HG02759 (cell line): ENCODE measurements around the gene WIPF3.
"Not testable (repeated sequence)": the region's sequence is repeated elsewhere in the genome, so short reads cannot be mapped to it uniquely, and the experiment has no call there.

Experiments
- ATAC-seq: cut with Tn5 transposase; IDR thresholded peaks from one replicate; pipeline ENCODE4 v1.9.1; 2021; ENCODE audit warnings: mild to moderate bottlenecking, moderate library complexity; ENCODE audit not compliant: unreplicated experiment

The WIPF3 gene

DNA sequence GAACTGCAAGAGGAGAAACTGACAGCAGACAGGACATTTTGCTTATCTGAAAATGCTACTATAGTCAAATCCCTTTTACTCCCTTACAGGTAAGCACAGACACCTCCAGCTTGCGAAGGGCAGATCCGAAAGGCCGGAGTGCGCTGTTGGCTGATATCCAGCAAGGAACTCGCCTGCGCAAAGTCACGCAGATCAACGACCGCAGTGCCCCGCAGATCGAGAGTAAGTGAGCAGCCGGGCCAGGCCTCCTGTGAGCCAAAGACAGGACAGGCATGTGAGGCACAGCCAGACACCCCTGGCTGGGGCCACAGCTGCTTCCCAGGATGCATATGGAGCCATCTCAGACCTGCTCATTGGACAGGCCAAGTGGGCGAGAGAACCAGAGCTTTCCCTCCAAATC lies 69.4 kb downstream of the WIPF3 start:
- ATAC-seq = no peak

DNA sequence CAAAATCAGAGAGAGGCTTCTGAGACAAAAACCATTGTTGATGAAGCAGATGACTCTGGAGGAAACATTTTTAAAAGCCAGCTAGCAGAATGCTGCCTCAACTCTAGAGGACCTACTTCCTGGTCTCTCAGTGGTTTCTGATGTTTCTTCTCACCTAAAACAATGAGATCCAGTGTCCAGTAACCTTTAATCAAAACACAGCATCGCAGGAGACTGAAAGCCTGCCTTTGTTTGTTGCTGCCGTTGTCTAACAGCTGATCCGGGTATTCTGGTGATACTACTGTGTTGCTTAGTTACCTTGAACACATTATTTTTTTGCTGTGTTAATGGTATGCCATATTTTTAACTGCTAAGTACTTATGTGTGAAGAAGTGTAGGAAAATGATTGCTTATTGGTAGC lies 70.9 kb downstream of the WIPF3 start:
- no peak for ATAC-seq

DNA sequence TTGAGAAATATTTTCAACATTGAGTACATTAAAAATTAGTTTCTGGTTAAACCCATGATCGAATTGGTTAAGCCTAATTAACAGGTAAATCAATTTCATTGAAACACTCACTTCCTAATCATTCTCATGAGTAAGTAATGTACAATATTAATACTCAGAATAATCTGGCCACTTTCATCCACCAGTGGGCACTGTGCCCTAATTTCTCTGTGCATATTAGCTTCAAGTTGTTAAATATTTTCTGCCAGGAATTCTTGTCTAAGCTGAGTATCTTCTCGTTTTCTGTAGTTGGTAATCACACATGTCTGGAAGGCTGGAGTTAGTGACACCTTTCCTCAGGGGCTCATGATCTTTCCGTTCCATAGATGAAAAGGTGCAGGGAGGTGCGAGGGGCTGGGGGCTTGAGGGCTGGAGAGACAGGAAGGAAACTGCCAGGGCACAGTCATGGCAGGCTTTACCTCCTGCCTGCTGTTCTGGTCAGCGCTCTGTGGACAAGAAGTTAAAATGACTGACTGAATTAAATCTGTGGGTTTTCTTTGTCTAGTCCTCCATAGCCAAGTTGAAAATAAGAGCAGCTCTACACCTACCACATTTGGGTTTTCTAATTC lies 71.9 kb downstream of the WIPF3 start:
- no peak for ATAC-seq

DNA sequence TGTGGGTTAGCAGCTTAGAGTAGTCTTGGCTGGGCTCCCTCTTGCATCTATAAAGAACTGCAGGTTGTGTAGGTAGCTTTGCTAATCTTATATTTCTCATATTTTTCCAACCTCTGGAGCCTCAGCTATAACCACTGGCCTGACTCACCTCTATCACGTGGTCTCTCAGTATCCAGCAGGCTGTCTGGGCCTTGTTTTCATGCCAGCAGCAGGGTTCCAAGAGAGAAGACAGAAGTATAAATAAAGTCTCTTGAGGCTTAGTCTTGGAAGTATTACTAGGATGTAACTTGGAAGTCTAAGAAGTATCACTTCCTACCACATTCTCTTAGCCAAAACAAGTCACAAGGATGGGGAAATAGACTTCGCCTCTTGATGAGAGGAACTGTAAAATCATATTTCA lies 73.3 kb downstream of the WIPF3 start:
- ATAC-seq = no peak

DNA sequence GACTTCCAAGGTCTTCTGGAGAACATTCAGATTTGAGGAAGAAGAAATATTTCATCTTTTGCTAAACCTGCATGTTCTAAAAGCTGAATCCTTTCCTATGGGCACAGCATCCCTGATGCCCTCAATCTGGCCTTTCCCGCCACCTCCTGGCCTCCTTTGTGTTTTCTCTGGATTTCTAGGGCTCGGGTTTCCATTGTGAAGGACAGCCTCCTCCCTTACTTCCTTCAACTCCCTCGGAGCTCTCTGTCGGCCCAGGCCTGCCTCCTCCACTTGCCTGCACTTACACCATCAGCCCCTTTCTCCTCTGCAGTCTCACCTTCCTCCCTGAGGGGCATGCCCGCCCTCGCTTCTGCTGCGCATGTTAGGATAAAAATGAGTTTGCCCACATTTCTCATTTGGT lies 75.4 kb downstream of the WIPF3 start:
- ATAC-seq = no peak

DNA sequence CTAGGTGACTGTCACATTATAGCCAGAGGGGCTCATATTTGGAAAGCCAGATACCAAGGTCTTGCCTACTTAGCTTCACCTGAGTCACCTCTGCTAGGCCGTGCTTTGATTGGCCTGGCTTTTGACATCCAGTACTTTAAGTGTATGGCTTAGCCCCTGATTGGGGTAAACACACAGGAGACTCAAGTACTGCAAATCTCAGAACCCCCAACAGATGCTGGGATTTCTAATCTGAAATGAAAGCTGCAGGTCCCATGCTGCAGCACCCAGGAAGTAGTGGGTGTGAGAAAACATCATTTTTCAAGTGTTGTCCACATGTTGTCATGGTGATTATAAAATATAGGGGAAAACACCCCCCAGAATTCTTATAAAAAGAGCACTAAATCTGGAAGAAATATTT lies 76.2 kb downstream of the WIPF3 start:
- no peak for ATAC-seq

DNA sequence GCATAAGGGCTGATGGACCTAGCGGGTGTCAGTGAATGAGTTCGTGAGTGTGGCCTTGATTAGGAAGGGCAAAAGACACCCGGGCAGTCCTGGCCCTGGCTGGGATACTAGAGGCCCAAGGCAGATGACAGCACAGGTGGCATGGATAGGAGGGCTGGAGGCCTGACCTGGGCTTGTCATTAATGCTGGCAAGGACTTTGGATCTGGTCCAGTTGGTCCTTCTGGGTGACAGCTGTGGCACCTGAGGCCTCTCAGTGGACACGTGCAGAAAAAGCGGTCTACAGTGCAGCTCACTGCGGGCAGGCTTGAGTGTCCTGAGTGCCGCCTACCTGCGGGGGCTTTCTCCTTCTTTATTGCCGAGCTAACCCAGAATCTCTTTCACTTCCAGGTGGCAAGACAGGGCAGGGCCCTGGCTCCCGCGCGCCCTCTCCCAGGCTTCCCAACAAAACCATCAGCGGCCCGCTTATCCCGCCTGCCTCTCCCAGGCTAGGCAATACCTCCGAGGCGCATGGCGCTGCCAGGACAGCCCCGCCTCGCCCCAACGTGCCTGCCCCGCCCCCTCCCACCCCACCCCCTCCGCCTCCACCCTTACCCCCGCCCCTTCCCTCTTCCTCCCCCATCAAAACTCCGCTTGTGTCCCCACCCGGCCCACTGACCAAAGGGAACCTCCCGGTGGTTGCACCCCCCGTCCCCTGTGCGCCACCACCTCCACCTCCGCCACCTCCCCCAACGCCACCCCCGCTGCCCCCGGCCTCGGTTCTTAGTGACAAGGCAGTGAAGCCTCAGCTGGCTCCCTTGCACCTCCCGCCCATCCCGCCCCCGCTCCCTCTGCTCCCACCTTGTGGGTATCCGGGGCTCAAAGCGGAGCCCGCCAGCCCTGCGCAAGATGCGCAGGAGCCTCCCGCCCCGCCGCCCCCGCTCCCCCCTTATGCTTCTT lies 77.4 kb downstream of the WIPF3 start:
- no peak for ATAC-seq

DNA sequence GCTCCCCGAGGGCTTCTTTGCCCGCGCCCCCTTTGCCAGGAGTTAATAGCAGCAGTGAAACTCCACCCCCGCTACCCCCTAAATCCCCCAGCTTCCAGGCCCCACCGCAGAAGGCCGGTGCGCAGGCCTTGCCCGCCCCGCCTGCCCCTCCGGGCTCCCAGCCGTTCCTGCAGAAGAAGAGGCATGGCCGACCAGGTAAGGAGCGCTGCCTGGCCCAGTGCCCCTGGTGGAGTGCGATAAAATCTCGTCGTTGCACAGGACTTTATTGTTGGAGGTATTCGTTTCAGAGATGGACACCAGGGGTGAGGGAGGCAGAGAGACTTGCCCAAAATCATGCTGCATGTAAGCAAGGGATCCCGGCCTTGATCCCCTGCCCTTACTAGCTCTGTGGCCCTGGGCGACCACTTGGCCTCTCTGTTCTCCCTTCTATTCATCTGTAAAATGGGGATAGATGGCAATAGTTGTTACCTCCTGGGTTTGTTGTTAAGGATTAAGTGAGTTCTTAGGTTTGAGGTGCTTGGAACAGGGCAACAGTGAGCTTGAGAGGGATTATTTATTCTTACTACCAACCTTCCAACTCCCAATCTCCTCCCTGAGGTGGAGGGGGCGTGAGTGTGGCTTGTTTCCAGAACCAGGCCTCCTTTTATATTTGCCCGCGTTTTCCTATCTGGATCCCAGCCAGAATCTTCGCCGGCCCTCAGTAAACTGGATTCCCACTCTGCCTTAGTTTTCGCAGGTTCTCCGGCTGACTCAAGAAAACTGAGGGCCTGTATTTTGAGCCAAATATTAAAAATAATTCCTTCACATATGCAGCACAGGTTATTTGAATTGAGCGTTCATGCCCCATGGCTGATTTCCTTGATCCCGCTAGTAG lies 78.3 kb downstream of the WIPF3 start:
- ATAC-seq = no peak

DNA sequence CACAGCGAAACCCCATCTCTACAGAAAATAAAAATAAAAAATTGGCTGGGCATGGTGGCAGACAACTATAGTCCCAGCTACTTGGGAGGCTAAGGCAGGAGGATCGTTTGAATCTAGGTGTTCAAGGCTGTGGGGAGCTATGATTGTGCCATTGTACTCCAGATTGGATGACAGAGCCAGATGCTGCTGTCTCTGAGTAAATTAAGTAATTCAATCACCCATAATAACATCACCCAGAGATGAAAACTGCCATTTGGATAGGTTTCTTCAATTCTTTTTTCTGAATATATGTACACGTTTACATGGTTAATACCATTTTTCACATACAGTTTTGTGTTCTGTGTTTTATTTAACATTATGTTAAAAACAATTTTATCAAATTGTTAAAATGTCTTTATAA lies 79.3 kb downstream of the WIPF3 start:
- no peak for ATAC-seq

DNA sequence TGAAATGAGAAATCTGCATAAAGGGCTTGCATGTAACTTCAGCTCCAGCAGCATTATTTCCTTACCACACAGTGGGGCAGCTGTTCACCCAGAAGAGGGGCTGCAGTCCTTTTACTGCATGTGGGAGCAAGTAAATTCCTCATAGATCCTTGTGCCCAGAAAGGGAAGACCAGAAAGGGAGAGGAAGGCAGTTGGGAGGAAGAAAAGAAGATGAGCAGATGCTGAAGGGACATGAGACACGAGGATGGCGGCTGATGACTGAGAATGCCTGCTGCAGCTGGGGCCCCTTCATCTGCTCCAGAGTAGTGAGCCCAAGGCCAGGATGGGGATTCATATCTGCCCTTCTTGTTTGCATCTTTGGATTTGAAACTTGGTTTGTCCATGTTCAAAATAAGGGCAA lies 80.5 kb downstream of the WIPF3 start:
- no peak for ATAC-seq

DNA sequence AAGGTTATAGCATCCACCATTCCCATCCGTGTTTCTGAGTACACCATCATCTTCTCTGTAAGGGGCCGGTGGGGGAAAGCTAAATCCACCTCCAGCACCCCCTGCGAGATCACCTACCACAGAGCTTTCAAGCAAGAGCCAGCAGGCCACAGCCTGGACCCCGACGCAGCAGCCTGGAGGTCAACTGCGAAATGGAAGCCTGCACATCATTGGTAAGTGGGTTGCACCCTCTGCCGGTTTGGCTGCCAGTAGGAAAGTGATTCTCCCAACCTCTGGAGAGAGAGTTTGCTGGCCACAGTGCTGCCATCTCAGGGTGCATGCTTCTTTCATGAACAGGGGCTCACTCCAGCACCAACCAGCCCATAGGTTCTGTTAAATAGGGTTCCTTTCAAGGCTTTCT lies 81.7 kb downstream of the WIPF3 start:
- no peak for ATAC-seq

DNA sequence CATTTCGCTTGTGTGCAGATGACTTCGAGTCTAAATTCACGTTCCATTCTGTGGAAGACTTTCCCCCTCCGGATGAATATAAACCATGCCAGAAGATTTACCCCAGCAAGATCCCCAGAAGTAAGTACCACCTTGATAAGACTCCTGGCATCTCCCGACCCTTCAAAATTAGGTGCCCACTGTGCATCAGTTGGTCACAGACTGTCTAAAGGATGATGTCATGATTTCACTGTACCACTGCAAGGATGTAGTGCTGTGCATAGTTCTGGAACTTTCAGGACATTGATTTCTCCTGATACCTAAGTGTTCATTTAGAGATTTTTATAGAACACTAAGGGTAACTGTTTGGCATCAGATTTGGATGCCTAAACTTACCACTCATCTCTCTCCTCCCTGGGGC lies 83.0 kb downstream of the WIPF3 start:
- ATAC-seq = no peak

DNA sequence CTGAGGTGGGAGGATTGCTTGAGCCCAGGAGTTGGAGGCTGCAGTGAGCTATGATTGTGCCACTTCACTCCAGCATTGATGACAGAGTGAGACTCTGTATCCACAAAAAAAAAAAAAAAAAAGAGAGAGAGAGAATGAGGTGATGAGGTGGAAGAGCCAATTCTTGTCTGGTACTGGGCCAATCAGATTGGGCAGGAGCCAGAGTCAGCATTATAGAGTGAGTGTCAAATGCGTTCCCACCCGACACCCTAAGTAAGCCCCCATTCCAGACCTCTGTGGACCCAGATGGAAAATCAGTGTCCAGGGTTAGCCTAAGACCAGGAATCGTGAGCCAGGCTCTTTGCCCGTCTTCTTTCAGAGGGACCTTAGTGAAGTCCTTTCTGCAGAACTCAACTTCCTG lies 83.9 kb downstream of the WIPF3 start:
- no peak for ATAC-seq

DNA sequence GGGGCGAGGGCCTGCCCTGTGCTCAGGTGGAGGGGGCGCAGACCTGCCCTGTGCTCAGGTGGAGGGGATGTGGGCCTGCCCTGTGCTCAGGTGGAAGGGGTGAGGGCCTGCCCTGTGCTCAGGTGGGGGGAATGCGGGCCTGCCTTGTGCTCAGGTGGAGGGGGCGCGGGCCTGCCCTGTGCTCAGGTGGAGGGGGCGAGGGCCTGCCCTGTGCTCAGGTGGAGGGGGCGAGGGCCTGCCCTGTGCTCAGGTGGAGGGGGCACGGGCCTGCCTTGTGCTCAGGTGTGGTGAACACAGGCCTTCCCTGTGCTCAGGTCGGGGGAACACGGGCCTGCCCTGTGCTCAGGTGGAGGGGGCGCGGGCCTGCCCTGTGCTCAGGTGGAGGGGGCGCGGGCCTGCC lies 84.5 kb downstream of the WIPF3 start:
- ATAC-seq = not testable (repeated sequence)

DNA sequence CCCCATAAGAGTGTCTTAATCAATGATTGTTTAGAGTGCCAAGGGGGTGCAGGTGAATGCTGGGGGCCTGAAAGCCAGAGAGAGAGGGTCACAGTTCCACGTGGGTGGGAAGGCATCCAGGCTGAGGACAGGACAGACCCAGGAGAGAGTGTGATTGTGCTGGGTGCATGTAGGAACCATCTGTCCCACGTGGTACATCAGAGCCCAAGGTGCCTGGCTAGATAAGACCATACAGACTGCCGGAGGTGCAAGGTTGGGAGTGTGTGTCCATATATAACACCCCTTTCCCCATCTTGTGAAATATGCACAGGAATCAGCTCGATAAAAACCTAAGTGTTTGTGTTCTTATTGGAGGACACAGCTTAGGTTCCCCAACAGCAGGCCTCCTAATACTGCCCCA lies 85.5 kb downstream of the WIPF3 start:
- ATAC-seq = no peak

DNA sequence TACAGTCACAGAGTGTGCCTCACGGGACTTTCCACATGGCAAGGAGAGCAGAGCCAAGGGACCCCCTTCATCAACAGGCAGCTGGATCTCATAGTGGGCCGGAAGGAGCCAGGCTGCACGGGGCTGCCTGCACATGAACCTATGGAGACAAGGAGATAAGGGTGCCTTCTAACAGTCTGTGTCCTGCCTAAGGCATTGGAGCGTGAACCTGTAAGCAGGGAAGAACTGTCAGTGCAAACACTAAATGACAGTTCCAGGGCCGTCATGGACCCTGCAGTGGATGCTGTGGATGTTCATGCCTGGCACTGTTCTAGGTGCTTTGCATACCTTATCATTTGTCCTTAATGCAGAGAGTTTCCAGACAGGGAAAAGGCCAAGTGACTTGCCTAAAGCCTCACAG lies 85.9 kb downstream of the WIPF3 start:
- no peak for ATAC-seq

DNA sequence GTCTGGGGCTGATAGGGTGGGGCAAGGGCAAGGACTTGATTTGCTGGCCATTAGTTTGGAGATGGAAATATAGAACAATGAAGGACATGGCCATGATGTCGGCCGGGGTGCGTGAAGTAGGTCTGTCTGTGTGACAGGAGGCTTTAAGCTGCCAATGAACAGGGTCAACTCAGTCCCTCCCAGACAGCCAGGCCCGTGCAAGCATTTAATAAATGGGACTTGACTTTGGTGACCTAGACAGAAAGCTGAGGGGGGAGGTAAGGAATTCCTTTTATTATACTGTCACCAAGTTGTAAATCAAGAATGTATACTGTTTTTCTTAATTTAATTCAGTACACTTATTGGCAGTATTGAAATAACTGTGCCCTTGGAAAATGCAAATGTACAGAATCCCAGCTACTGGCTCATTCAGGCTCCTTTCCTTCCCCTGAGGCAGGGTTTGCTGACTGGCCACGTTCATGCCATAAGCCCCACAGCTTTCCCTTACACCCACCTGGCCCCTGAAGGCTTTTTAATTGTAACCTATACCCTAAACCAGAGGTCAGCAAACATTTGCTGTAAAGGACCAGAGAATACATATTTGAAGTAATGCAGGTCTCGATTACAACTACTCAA lies 87.2 kb downstream of the WIPF3 start:
- no peak for ATAC-seq

DNA sequence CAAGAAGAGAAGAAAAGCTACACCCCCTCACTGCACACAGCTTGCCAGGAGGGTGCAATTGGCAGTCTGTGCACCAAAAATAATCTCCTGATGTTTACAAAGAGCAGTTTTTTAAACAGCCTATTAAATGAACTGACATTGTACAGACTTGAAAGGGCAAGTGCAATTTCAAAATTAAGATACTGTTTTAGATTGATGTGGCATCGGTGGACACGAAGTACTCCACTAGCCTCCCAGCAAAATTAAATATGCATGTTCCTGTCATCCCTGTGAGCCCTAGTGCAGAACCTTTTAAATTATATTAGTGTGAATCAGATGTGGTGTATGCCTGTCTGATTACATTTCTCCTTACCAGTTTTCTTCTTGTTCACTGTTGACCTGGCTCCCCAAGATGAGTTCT lies 87.9 kb downstream of the WIPF3 start:
- no peak for ATAC-seq

DNA sequence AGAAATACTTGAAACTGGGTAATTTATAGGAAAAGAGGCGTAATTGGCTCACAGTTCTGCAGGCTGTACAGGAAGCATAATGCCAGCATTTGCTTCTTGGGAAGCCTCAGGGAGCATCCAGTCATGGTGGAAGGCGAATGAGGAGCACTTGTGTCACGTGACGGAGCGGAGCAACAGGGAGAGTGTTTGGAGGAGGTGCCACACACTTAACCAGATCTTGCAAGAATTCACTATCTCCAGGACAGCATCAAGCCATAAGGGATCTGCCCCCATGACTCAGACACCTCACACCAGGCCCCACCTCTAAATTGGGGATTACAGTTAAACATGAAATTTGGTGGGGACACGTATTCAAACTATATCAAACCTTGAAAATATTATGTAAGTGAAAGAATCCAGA lies 89.3 kb downstream of the WIPF3 start:
- no peak for ATAC-seq

DNA sequence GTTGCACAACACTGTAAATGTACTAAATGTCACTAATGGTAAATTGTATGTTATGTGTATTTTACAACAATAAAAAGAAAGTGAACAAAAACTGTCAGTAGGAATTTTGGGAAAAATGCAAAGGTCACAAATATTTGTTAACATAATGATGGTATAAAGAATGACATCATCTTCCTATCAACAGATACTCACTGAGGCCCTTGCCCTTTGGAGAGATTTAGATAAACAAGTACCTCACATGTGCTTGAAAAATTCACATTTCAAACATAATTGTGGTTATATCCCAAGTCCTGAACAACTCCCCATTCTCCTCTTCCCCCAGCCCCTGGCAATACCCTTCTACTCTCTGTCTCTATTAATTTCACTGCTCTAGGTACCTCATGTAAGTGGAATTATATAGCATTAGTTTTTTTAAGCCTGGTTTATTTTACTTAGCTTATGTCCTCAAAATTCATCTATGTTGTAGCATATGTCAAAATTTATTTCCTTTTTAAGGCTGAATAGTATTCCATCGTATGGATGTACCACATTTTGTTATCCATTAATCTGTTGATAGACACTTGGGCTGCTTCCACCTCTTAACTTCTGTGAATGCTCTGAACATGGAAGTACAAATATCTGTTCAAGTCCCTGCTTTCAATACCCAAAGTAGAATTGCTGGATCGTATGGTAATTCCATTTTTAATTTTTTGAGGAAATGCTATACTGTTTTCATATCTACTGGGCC lies 90.5 kb downstream of the WIPF3 start:
- ATAC-seq = no peak

DNA sequence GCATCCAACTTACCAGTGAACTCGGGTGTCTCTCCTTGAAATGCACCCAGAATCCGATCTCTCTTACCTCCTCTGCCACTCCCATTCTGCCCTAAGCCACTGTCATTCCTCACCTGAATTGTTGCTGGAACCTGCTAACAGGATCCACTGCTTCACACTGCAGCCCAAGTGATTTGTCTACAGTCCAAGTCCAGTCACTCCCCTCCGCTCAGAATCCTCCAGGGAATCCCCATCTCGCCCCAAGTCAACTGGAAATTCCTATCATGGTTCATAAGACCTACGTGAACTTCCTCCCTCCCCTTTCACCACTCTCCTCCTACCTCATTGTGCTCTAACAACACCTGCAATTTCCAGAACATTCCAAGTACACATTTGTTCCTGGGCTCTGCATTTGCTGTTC lies 92.0 kb downstream of the WIPF3 start:
- ATAC-seq = no peak
